ENCODE measurements around the gene DDX56.
"Not testable (repeated sequence)": the region's sequence is repeated elsewhere in the genome, so short reads cannot be mapped to it uniquely, and the experiment has no call there.

The DDX56 gene

DNA sequence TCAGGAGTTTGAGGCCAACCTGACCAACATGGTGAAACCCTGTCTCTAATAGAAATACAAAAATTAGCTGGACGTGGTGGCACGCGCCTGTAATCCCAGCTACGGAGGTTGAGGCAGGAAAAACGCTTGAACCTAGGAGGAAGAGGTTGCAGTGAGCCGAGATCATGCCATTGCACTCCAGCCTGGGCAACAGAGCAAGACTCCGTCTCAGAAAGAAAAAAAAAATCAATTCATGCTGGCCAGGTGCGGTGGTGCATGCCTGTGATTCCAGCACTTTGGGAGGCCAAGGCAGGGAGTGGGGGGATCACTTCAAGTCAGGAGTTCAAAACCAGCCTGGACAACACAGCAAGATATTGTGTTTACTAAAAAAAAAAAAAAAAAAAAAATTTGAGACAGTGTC is 23.5 kb upstream of the DDX56 start:
- DNase-seq, result not testable (repeated sequence)

DNA sequence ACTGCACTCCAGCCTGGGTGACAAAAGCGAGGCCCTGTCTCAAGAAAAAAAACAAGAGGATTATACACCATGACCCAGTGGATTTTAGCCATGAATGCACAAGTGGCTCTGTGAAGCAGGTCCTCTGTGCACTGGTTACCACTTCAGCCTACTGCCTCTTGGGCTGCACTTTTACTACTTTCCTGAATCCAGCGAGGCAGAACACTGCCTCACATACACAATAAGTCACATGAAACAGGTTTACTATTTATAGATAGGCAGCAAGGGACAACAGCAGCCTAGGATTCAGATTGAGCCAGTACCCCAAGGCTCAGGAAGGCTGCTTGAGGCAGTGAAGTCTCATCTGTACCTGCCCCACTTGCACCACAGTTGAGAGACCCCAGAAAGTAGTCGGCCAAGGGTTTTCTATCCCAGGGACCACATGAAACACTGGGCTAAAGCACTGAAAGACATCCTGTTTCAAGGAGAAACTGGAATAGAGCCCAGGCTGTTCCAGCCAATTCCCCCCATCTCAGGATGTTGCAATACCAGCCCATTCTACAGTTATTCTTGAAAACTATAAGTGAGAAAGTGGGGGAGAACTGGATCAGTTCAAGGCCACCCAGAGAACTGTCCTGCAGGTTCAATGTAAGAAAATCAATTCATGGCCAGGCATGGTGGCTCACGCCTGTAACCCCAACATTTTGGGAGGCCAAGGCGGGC is 22.4 kb upstream of the DDX56 start:
- no peak for DNase-seq

DNA sequence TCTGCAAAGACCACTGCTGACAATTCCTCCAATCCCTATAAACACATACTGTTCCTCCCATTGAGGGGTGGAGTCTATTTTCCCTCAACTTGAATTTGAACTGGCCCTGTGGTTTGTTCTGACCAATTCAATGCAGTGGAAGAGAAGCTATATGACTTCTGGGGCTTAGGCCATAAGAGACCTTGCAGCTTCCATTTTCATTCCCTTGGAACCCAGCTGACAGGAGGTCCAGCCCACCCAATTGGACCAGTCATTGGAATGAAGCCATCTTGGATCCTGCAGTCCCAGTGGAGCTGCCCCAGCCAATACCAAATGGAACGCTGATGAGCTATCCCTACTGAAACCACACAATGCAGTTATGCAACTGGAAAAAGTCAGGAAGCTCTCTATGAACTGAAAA is 17.2 kb upstream of the DDX56 start:
- no peak for DNase-seq

DNA sequence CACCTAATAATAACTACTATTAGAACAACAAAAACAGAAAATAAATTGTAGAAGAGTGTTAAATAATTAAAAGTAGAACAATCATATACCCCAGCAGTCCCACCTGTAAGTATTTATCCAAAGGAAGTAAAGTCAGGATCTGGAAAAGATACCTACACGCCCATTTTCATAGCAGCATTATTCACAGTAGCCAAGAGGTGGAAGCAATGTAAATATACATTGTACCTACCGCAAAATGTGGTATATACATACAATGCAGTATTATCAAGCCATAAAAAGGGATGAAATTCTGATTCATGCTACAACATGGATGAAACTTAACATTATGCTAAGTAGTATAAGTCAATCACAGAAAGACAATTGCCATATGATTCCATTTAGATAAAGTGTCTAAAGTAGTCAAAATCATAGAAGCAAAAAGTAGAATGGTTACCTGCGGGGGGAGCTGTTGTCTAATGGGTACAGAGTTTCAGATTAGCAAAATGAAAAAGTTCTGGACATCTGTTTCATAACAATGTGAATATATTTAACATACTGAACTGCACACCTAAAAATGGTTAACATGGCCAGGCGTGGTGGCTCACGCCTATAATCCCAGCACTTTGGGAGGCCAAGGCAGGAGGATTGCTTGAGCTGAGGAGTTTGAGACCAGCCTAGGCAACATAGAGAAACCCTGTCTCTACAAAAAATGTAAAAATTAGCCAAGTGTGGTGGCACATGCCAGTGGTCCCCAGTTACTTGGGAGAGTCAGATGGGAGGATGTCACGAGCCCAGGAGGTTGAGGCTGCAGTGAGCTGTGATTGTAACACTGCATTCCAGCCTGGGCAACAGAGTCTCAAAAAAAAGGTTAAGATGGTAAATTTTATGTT is 14.4 kb upstream of the DDX56 start:
- peak in 14 of 56 donors; percentile 2 to 53 (median 6) for DNase-seq

DNA sequence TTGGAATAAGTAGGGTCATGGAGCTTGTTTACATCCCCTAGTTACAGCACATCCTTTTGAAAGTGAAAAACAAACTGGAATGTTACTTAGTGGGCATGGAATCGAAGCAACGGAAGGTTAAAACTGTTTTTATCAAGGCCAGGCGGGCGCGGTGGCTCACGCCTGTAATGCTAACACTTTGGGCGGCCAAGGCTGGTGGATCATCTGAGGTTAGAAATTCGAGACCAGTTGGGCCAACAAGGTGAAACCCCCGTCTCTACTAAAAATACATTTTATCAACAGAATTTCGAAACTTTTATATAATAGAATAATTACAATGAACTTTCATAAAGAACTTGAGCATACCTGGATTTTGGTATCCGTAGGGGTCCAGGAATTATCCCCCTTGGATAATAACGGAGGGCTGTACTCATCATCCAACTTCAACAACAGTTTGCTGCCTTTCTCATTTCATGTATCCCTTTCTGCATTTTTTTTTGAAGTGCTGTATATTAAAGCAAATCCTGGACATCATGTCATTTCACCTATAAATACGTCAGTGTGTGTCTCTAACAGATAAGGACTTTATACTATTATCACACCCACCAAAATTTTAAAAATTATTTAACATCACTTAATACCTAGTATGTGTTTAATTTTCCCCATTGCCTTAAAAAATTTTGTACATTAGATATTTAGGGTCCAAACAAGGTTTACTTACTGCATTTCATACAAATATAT is 9.6 kb upstream of the DDX56 start:
- no peak for DNase-seq

DNA sequence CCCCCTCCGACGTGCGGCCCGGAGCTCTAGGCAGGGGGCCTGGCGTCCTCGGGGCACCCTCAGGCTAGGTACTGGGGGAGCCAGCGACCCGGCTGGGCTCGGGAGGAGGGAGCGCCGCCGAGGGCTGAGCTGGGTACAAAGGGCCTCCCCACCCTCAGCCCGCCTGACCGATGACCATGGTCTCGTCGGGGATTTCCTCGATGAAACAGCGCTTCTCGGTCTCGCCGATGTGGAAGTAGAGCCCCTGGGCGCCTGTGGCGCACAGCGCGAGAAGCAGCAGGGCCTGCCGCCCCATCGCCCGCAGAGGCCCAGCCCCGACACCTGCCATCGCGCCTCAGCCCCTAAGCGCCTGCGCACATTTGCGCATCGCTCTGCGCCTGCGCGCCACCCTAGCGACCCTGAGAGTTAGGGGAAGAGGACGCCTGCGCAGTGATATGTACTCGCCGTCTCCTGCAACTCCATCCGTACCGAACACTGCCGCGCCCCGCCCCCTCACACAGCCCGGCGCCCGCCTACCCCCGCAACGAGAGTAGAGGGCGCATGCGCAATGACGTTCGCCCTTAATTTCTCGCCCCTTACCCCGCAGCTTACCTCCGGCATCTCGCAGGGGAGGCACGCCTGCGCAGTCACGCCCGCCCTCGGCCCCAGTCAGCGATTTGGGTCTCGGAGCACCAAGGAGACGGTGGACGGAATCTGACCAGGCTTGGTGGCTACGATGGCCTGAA is 8.3 kb upstream of the DDX56 start, which contains the start of gene TMED4:
Gene TMED4, minus strand, starts transcription at position 353 of the 725 bp plus-strand sequence. Its CDS starts 25 bp downstream, at position 328.
- DNase-seq, result peak; percentile 75 to 99 (median 98)

DNA sequence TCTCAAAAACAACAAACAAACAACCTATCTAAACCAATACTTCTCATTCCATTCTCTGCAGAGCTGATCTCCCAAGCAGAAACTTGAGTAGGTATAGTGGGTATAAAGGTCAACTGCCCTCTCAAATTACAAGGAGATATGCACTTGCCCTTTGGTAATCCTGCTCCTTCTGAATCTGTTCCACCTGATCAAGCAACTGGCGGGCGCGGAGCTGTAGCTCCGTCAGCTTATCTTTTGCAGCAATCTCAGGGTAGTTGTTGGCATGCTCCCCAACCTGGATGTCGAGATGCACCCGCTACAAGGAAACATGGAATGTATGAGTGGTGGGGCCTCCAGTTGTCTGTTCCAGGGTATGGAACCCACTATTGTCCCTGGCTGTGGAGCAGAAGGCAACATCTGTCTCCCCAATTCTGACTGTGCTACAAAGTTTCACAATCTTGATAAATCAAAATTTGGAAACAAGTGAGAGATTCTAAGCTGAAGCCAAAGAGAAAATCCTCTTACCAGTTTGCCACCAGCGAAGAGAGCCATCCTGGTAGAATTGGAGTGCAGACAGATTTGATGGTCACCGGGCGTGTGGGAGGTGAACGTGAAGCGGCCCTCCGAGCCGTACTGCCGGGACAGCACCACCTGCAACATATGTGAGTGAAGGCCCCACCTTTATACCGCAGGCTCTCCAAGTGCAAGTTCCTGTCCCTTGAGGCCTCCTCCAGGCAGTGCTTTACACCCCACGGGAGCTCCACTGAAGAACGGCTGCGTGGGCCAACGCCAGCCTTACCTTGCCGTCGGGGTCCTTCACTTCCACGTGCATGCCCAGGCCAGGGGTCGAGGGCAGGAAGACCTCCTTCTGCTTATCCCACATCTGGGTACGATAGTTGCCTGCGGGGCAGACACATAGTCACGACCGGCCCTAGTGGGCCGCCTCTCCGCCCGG is 7.5 kb upstream of the DDX56 start:
- peak in 7 of 56 donors; percentile 9 to 47 (median 38) for DNase-seq

DNA sequence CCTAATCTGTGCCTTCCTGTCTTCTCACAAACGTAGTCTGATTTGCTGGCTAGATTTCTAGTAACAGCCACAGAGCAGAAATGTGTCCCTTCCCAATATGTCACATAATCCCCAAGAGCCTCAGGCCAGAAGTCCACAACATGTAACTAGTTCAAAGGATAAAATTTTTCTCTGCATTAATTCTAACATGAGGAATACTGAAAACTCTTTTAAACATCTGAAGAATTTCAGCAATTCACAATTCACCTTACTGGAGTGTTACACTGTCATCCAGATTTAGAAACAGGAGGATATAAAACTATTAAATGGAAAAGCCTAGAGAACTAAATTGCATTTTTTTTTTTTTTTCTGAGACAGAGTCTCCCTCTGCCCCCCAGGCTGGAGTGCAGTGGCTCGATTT is 2.5 kb upstream of the DDX56 start:
- DNase-seq, result no peak

DNA sequence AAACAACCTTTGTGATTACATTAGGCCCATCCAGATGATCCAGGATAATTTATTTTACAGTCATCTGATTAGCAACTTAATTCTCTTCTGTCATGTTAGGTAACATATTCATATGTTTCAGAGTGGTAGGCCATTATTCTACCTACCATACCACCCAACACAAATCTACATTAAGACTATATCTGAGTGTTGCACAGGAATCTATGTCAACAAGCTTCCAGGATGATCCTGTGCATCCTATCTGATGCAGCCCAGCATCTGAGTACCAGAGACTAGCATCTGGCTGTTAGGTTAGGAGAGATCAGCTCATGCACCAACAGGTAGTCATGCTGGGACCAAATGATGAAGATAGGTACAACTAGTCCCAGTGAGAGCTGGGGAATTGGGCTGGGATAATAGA is 1.3 kb upstream of the DDX56 start:
- DNase-seq, result no peak

DNA sequence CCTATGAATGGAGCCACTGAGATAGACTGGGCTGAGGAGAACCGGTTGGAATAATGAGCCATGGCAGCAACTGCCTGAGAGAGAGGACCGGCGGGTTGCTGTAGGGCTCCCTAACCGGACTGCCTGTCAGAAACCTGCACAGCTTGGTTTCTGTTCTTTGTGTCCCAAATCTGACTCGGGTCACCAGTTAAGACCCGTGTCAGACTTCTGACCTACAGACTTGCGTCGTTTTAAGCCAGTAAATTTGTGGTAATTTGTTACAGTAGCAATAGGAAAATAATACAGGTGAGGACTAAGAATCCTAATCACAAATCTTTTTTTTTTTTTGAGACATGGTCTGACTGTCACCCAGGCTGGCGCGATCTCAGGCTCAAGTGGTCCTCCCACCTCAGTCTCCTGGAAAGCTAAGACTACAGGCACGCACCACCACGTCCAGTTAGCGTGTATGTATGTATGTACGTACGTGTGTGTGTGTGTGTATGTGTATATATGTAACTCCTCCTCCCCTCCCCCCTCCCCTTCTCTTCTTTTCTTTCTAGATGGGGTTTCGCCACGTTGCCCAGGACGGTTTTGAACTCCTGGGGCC is 672 bp upstream of the DDX56 start:
- DNase-seq, result peak in 1 of 56 donors; percentile 23

DNA sequence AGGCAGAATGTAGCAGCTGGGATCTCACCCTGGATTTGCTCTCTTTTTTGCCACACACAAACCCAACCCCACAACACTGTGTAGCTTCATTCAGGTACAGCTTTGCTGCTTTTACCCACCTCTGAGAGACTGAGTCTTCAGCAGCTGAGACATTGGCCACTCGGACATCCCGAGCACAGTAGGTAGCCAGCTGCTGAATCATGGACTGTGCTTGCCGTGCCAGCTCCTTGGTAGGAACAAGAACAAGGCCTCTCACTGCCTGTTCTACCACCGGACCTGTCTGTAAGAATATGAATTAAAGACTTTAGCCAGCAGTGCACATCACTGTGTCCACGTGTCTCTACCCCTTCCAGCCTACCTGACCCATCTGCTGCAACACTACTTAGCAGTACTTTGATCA is 937 bp downstream of the DDX56 start:
- DNase-seq, result no peak

DNA sequence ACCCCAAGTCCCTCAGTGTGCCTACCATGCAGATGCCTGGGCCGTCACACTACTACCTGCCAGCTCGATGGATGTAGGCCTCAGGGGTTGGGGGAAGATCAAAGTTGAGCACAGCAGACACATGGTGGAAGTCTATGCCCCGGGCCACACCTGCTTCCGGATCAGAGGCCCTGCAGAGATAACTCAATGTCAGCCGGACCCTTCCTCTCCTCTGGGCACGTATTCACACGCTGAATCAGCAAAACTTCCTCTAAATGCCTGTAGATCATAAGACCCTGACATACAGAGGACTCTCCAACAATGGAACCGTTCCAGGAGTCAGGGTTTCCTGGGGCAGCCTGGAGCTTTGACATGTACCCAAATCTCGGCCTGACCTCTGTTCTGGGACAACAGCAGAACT is 3.7 kb downstream of the DDX56 start:
- no peak for DNase-seq

DNA sequence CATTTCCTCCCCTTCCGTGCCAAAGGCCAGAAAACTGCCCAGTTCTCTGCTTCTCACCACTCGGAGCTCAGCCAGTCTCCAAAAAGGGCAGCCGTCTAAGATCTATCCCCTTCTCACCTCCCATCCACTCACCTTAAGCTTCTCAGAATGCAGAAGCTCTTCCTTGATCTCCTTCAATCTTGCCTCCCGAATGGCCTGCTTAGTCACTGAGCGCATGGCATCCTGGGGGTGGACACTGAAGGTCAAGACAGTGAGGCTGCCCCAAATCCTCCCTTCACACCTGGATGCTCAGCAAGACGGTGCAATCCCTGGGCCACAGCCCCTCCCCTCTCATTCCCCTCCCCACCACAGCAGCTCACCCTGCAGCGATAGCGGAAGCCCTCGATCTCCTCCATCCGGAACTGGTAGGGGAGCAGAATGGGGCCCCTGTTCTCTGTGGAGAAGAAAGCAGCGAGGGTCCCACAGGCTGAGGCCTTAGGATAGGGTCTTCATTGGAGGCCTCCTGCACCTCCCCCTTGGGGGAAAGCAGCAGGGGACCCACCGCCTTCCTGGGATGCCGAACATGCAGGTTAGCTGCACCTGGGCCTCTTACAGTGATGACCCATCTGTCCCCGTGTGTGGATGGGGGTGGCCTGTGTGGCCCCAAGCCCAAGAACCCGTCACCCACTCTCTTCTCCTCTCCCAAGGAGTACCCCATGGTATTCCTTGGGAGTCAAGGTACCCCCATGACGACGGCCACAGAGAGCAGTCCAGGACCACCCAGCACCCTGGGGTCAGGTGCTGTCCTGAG is 4.7 kb downstream of the DDX56 start:
- no peak for DNase-seq

DNA sequence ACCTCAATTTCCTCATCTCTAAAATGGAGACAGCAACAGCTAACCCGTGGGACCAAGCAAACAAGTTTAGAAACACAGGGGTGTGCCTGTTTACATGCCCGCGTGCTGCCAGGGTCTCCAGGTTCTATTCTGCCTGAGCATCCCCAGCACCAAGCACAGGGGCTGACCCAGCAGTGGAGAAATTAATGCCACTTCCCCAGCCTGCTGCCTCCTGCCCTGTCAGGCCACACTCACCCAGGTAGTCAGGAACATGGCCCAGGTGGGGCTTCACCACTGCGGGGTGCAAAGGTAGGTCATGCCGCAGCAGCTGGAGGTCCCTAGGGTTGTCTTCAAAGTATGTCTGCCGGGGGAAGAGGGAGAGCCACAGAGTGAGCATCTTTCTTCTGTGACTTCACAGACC is 5.8 kb downstream of the DDX56 start:
- DNase-seq, result no peak

DNA sequence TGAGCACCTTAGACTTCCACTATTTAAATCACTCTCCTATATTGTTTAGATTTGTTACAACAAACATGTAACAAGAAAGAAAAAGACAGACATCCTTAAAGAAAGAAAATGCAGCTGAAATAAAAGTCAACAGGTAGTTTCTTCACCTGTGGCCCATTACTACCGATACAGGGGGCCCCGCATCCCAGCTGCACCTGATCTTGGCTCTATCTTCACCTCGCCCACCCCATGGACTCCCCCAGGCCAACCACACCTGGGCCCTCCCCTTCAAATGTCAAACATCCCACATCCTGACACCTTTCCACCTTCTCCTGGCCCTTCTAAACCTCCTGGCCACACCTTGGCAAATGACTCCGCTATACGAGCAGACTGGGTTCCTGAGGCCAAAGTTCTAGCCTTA is 7.0 kb downstream of the DDX56 start:
- DNase-seq, result no peak

DNA sequence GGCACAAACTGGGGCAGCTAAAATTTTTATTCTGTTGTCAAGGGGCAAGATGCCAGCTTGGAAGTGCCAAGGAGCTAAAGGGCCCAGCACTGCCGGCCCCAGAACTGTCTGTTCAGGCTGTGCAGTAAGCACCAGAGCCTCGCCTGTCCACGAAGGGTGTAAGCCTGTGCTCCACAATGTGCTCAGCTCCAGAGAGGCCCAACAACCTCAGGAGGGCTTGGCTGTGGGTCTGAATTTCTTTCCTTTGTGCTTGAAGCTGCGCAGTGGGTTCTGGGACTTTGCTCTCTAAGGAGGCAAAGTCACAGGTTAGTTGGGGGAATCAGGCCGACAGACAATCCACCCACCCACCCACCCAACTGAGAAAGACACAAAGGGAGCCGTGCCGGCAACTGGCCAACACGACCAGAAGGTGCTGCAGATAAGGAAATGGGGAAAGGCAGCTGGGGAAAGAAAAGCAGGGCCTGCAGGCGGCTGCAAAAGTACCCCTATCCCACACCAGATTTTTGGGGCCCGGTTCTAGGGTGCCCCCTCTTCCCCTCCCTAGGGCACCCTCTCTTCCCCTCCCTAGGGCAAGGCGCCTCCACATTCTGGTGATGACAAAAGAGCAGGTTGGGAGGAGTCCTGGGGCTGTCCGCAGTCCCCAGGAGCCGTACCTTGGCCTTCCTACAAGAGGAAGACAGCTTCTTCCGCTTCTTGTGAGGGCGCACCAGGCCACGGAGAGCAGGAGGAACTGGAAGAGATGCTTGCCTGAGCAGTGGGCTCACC is 7.7 kb downstream of the DDX56 start:
- DNase-seq, result no peak

DNA sequence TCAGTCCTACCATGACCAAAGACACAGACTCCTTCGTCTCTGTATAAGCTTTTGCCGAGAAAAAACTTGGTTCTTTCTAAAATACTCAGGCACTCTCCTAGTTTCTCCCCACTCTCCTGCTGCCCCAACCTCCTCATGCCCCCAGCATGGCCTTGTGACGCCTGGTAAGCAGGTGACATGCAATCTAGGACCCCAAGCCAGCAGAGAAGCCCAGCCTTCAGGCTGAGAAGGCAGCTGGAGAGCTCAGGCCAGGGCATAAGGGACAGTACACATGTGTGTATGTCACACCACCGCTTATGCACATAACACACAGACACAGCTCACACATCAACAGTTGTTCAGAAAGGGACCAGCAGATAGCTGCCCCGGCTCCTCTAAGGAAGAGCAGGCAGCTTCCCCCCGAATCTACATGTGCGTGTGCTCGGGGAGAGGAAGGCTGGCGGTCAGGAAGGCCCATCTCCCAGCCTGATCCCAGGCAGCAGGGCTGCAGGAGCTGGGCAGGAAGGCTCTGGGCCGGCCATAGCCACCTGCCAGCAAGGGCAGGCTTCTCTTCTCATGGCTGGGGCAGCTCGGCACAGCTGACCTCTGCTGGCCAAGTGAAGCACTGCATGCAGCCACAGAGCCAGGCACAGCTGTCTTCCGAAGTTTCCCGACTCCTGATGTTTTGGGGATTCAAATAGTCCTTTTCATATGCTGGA is 8.5 kb downstream of the DDX56 start:
- peak in 47 of 56 donors; percentile 7 to 73 (median 41) for DNase-seq

Data from nucleus accumbens (tissue), 56 donors.